Caco-2 (cell line): ENCODE results near the gene SMYD2. TPM values are rescaled to one million over a fixed set of nuclear protein-coding genes. Genes with fewer than 3 reads are reported as not detected.

Source experiments
- BruUV-seq: library from RNA; stranded (reverse); fragments of 400-500 nt; replicated peaks from 2 replicates; lab custom pipeline; 2021; lab: Mats Ljungman, UMichigan
- CTCF ChIA-PET: fragments of 300-600 bp; sonication (Branson Sonifier 250); formaldehyde crosslinking; loops from one replicate; lab custom pipeline; 2022; ENCODE audit warnings: antibody characterized with exemption; lab: Charles Lee
- POLR2A ChIA-PET: fragments of 300-600 bp; sonication (Branson Sonifier 250); formaldehyde crosslinking; loops from one replicate; lab custom pipeline; 2022; ENCODE audit warnings: antibody characterized with exemption; lab: Charles Lee
- DNase-seq, 2 experiments: peaks; one replicate each; pipeline versions ENCODE4 v3.0.0 to v3.0.0-alpha.2; 2020 to 2022
- H3K27me3 ChIP-seq: replicated peaks from 2 replicates; pipeline ENCODE4 v1.6.0; 2011; ENCODE audit warnings: low read length; ENCODE audit not compliant: control insufficient read depth, insufficient read depth
- H3K36me3 ChIP-seq: 2 replicates; pipeline ENCODE4 v1.5.1; 2011; ENCODE audit warnings: low read length; ENCODE audit not compliant: control insufficient read depth, insufficient read depth
- H3K4me1 ChIP-seq: fragments of 250-450 bp; sonication (Bioruptor Pico); 2 replicates; pipeline ENCODE4 v1.5.1; 2020; ENCODE audit warnings: mild to moderate bottlenecking
- H3K4me3 ChIP-seq: 2 replicates; pipeline ENCODE4 v1.5.1; 2011; ENCODE audit warnings: low read depth, mild to moderate bottlenecking, control low read depth, low read length
- H3K9me3 ChIP-seq: fragments of 250-450 bp; sonication (Bioruptor Pico); 2 replicates; pipeline ENCODE4 v1.5.1; 2020; ENCODE audit warnings: mild to moderate bottlenecking, moderate library complexity
- H3K27ac Mint-ChIP-seq: one replicate; pipeline ENCODE4 v1.8.0; 2022; ENCODE audit warnings: mixed read lengths; ENCODE audit not compliant: unreplicated experiment
- H3K27me3 Mint-ChIP-seq: one replicate; pipeline ENCODE4 v1.8.0; 2022; ENCODE audit warnings: mixed read lengths; ENCODE audit not compliant: insufficient read depth, unreplicated experiment
- H3K36me3 Mint-ChIP-seq: one replicate; pipeline ENCODE4 v1.8.0; 2022; ENCODE audit warnings: mild to moderate bottlenecking, mixed read lengths; ENCODE audit not compliant: insufficient read depth, unreplicated experiment
- H3K4me1 Mint-ChIP-seq: one replicate; pipeline ENCODE4 v1.8.0; 2022; ENCODE audit warnings: low read depth, mixed read lengths; ENCODE audit not compliant: unreplicated experiment
- H3K4me3 Mint-ChIP-seq: one replicate; pipeline ENCODE4 v1.8.0; 2022; ENCODE audit warnings: mild to moderate bottlenecking, moderate library complexity, mixed read lengths; ENCODE audit not compliant: unreplicated experiment
- H3K9me3 Mint-ChIP-seq: one replicate; pipeline ENCODE4 v1.8.0; 2022; ENCODE audit warnings: mixed read lengths; ENCODE audit not compliant: unreplicated experiment
- CTCF ChIP-seq, 2 experiments: fragments of 200-600 bp in 1 of 2; IDR thresholded peaks; 1 replicate in 1 of 2; 2 replicates in 1 of 2; pipeline versions ENCODE4 v1.5.1 to v1.8.0; 2011 to 2022; ENCODE audit warnings: antibody characterized with exemption in 1 of 2, control low read depth in 1 of 2, inconsistent platforms in 1 of 2, low read depth in 1 of 2, low read length in 1 of 2, mild to moderate bottlenecking in 1 of 2, moderate library complexity in 1 of 2; ENCODE audit not compliant: insufficient read depth in 1 of 2, severe bottlenecking in 1 of 2, unreplicated experiment in 1 of 2
- intact Hi-C: fragments of 100-400 bp; cut with micrococcal nuclease; formaldehyde crosslinking; loops from one replicate; pipeline ENCODE4 v1.10.0; 2022; ENCODE audit not compliant: unreplicated experiment
- total RNA-seq: library from RNA; stranded (reverse); gene quantifications from 2 replicates; pipeline ENCODE4 v1.2.3, GENCODE V29; 2022

SMYD2 gene
- total RNA-seq, 1 experiment from 2014 or later, result 182 TPM

GRCh38 chr1:214248311-214249085, 32.5 kb upstream of the SMYD2 start:
- intact Hi-C loops, result no loop called here
- ChIA-PET CTCF (no interaction called here), POLR2A (no interaction called here)
- no TSS peak for BruUV-seq
- H3K4me3 Mint-ChIP-seq, result no peak overlapping the region
- no peak overlapping the region for H3K27ac Mint-ChIP-seq
- H3K9me3 Mint-ChIP-seq, result no peaks in the 10 kb centered on the region
- Histone ChIP-seq H3K4me1 (peaks cover 22% of the 10 kb centered on the region), H3K36me3 (no peaks in the 10 kb centered on the region), H3K9me3 (no peaks in the 10 kb centered on the region), H3K27me3 (no peaks in the 10 kb centered on the region), H3K4me3 (no peak overlapping the region)
- peaks cover 7% of the 10 kb centered on the region for H3K36me3 Mint-ChIP-seq
- H3K4me1 Mint-ChIP-seq, result peaks cover 33% of the 10 kb centered on the region
- no peaks in the 10 kb centered on the region for H3K27me3 Mint-ChIP-seq
- no peak for TF ChIP-seq CTCF (IDR thresholded peaks at IDR 0.05; ENCODE audit: insufficient read depth in 1 of 2, low read depth in 1 of 2, low read length in 1 of 2, severe bottlenecking in 1 of 2, unreplicated experiment in 1 of 2)
- no peak for DNase-seq

- Histone ChIP-seq H3K4me3 (no peak overlapping the region), H3K4me1 (peaks cover 12% of the 10 kb centered on the region), H3K36me3 (no peaks in the 10 kb centered on the region), H3K9me3 (no peaks in the 10 kb centered on the region), H3K27me3 (no peaks in the 10 kb centered on the region)
- peaks cover 3% of the 10 kb centered on the region for H3K36me3 Mint-ChIP-seq
- intact Hi-C loops, result no loop called here
- POLR2A ChIA-PET, result no interaction called here
- H3K27me3 Mint-ChIP-seq, result no peaks in the 10 kb centered on the region
- peaks cover 28% of the 10 kb centered on the region for H3K4me1 Mint-ChIP-seq
- H3K27ac Mint-ChIP-seq, result no peak overlapping the region
- no peak overlapping the region for H3K4me3 Mint-ChIP-seq
- H3K9me3 Mint-ChIP-seq, result no peaks in the 10 kb centered on the region
- TF ChIP-seq CTCF (IDR thresholded peaks at IDR 0.05; ENCODE audit: insufficient read depth in 1 of 2, low read depth in 1 of 2, low read length in 1 of 2, severe bottlenecking in 1 of 2, unreplicated experiment in 1 of 2), result no peak
- CTCF ChIA-PET, result no interaction called here
- BruUV-seq, result no TSS peak
- DNase-seq, result no peak
Measured at GRCh38 chr1:214249651-214250050, 31.3 kb upstream of the SMYD2 start.

- POLR2A ChIA-PET, result interaction anchor here (0.5 kb wide), 1 partner anchor 37 kb away, joined by 4 read pairs; no protein-coding TSS in a partner anchor
Measured at GRCh38 chr1:214251354-214251753, 29.6 kb upstream of the SMYD2 start.

More at GRCh38 chr1:214251354-214251753, 29.6 kb upstream of the SMYD2 start:
- Mint-ChIP-seq H3K4me1 (peaks cover 13% of the 10 kb centered on the region), H3K27ac (no peak overlapping the region), H3K9me3 (no peaks in the 10 kb centered on the region), H3K4me3 (no peak overlapping the region), H3K36me3 (no peaks in the 10 kb centered on the region), H3K27me3 (no peaks in the 10 kb centered on the region)
- no TSS peak for BruUV-seq
- CTCF ChIA-PET, result no interaction called here
- no peak for TF ChIP-seq CTCF (IDR thresholded peaks at IDR 0.05; ENCODE audit: insufficient read depth in 1 of 2, low read depth in 1 of 2, low read length in 1 of 2, severe bottlenecking in 1 of 2, unreplicated experiment in 1 of 2)
- H3K4me3 ChIP-seq, result no peak overlapping the region
- H3K36me3 ChIP-seq, result no peaks in the 10 kb centered on the region
- no peak for DNase-seq
- H3K27me3 ChIP-seq, result no peaks in the 10 kb centered on the region
- H3K4me1 ChIP-seq, result no peaks in the 10 kb centered on the region
- intact Hi-C loops, result no loop called here
- H3K9me3 ChIP-seq, result no peaks in the 10 kb centered on the region
